ENCODE measurements around the gene JHY.

GRCh38 chr11:122923302-122923701, 40.7 kb downstream of the JHY start:
- no peak for TF ChIP-seq POLR2A (IDR thresholded peaks at IDR 0.05)
- TF ChIP-seq, protein P1, sequence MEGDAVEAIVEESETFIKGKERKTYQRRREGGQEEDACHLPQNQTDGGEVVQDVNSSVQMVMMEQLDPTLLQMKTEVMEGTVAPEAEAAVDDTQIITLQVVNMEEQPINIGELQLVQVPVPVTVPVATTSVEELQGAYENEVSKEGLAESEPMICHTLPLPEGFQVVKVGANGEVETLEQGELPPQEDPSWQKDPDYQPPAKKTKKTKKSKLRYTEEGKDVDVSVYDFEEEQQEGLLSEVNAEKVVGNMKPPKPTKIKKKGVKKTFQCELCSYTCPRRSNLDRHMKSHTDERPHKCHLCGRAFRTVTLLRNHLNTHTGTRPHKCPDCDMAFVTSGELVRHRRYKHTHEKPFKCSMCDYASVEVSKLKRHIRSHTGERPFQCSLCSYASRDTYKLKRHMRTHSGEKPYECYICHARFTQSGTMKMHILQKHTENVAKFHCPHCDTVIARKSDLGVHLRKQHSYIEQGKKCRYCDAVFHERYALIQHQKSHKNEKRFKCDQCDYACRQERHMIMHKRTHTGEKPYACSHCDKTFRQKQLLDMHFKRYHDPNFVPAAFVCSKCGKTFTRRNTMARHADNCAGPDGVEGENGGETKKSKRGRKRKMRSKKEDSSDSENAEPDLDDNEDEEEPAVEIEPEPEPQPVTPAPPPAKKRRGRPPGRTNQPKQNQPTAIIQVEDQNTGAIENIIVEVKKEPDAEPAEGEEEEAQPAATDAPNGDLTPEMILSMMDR (IDR thresholded peaks at IDR 0.05) = no peak
- no peak for TF ChIP-seq EP300 (IDR thresholded peaks at IDR 0.05)
- no peak for TF ChIP-seq POLR2AphosphoS5 (IDR thresholded peaks at IDR 0.05)

Measured in gastroesophageal sphincter (tissue), 3 donors.